Parathyroid adenoma (tissue), 2 donors: ENCODE results near the gene LEKR1.
A peak's percentile ranks its signal among the peaks of the same experiment; 100 is the strongest.

ENCODE experiments used
- H2AFZ ChIP-seq: fragments of 300-600 bp; sonication (generic); one replicate; pipeline ENCODE4 v1.7.0; 2017; ENCODE audit warnings: antibody characterized with exemption, mild to moderate bottlenecking
- H3K27ac ChIP-seq: fragments of 300-600 bp; sonication (generic); one replicate; pipeline ENCODE4 v1.7.0; 2017
- H3K27me3 ChIP-seq: fragments of 300-600 bp; sonication (generic); one replicate; pipeline ENCODE4 v1.7.0; 2017; ENCODE audit warnings: low read length; ENCODE audit not compliant: control insufficient read depth, insufficient read depth
- H3K36me3 ChIP-seq: fragments of 300-600 bp; sonication (generic); one replicate; pipeline ENCODE4 v1.7.0; 2017; ENCODE audit warnings: low read length; ENCODE audit not compliant: control insufficient read depth, insufficient read depth
- H3K4me1 ChIP-seq: fragments of 300-600 bp; sonication (generic); one replicate; pipeline ENCODE4 v1.7.0; 2017; ENCODE audit warnings: control low read depth
- H3K4me2 ChIP-seq: fragments of 300-600 bp; sonication (generic); one replicate; pipeline ENCODE4 v1.7.0; 2017; ENCODE audit warnings: low read length
- H3K4me3 ChIP-seq: fragments of 300-600 bp; sonication (generic); one replicate; pipeline ENCODE4 v1.7.0; 2017; ENCODE audit warnings: low read depth, low read length
- H3K79me2 ChIP-seq: fragments of 300-600 bp; sonication (generic); one replicate; pipeline ENCODE4 v1.7.0; 2017; ENCODE audit warnings: control low read depth
- H3K9ac ChIP-seq: fragments of 300-600 bp; sonication (generic); one replicate; pipeline ENCODE4 v1.7.0; 2017; ENCODE audit warnings: mild to moderate bottlenecking
- H3K9me3 ChIP-seq: fragments of 300-600 bp; sonication (generic); one replicate; pipeline ENCODE4 v1.7.0; 2017; ENCODE audit warnings: low read length; ENCODE audit not compliant: control insufficient read depth
- TF ChIP-seq, protein P1 (sequence below): fragments of 300-600 bp; sonication (generic); IDR thresholded peaks from one replicate; pipeline ENCODE4 v1.7.0; 2017; ENCODE audit warnings: antibody characterized with exemption, mild to moderate bottlenecking
- donor health status: primary hyperparathyroidism.

Gene LEKR1

DNA sequence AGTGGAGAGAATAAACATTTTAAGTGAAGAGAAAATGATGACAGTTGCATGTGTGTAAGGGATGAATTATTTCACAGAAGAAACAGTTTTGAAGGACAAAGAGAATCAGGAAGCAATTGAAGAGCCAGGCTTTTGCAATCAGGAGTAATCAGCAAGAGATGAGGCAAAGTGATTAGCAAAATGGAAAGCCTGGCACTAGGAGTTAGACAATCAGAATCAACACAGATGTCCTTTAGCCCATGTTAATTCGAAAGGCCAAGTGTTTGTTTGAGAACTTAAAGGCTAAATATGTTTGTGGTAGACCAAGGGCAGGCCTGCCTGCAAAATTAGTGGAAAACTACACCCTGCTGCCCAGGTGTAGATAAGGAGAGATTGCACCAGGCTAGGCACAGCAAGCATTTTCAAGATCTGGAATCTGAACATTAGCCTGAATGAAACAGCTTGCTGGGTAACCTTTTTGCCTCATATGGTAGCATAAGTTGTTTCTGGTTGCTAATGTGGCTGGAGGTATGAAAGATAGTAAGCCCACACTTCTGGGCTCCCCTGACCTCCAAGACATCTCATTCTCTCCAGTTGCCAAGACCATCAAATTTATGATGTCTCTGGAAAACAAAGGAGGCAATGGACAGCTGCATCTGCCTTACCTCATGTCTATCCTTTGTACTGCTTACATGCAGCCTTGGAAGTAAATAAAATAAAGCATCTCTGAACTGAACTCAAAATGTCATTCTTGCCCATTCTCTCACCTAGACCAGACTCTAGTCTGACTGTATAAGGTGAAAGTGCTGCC, 22.0 kb upstream of the LEKR1 start:
- Histone ChIP-seq H3K4me1 (peaks cover 20% of the 10 kb centered on the region), H3K27me3 (no peaks in the 10 kb centered on the region), H3K27ac (peak overlapping the region; percentile 12), H3K4me2 (peak overlapping the region; percentile 12), H3K79me2 (peaks cover 62% of the 10 kb centered on the region), H2AFZ (no peak overlapping the region), H3K9me3 (no peaks in the 10 kb centered on the region), H3K36me3 (no peaks in the 10 kb centered on the region), H3K9ac (no peak overlapping the region), H3K4me3 (no peak overlapping the region)
- TF ChIP-seq, protein P1, sequence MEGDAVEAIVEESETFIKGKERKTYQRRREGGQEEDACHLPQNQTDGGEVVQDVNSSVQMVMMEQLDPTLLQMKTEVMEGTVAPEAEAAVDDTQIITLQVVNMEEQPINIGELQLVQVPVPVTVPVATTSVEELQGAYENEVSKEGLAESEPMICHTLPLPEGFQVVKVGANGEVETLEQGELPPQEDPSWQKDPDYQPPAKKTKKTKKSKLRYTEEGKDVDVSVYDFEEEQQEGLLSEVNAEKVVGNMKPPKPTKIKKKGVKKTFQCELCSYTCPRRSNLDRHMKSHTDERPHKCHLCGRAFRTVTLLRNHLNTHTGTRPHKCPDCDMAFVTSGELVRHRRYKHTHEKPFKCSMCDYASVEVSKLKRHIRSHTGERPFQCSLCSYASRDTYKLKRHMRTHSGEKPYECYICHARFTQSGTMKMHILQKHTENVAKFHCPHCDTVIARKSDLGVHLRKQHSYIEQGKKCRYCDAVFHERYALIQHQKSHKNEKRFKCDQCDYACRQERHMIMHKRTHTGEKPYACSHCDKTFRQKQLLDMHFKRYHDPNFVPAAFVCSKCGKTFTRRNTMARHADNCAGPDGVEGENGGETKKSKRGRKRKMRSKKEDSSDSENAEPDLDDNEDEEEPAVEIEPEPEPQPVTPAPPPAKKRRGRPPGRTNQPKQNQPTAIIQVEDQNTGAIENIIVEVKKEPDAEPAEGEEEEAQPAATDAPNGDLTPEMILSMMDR: no peak

DNA sequence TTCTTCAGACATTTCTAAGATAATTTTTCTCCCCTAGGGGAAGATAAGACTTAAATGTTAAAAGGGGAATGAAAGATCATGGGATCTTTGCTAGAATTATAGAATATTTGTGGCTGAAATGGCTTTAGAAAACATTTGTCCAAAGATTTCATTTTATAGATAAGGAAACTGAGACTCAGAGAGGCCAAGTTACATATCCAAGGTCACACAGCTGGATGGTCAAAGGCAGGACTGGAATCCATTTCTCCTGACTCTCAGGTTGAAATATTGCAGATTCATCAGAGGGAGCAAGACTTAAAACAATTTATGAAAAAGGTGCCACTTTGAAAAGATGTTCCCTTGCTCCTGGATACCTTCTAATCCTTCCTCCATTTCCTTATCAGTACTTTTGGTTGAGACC, 19.5 kb upstream of the LEKR1 start:
- Histone ChIP-seq H3K27me3 (no peaks in the 10 kb centered on the region), H3K9me3 (no peaks in the 10 kb centered on the region), H3K79me2 (peaks cover 58% of the 10 kb centered on the region), H3K27ac (peak overlapping the region; percentile 9), H3K4me2 (no peak overlapping the region), H3K4me1 (peaks cover 27% of the 10 kb centered on the region), H3K36me3 (no peaks in the 10 kb centered on the region), H2AFZ (no peak overlapping the region), H3K4me3 (no peak overlapping the region), H3K9ac (no peak overlapping the region)
- TF ChIP-seq, protein P1: no peak

- Histone ChIP-seq H3K36me3 (no peaks in the 10 kb centered on the region), H3K9ac (no peak overlapping the region), H3K4me1 (peaks cover 35% of the 10 kb centered on the region), H3K27ac (no peak overlapping the region), H3K9me3 (no peaks in the 10 kb centered on the region), H3K4me2 (no peak overlapping the region), H2AFZ (no peak overlapping the region), H3K79me2 (peaks cover 50% of the 10 kb centered on the region), H3K4me3 (no peak overlapping the region), H3K27me3 (no peaks in the 10 kb centered on the region)
- TF ChIP-seq, protein P1: no peak
These were observed 18.1 kb upstream of the LEKR1 start for GRCh38 chr3:156808025-156808424.

DNA sequence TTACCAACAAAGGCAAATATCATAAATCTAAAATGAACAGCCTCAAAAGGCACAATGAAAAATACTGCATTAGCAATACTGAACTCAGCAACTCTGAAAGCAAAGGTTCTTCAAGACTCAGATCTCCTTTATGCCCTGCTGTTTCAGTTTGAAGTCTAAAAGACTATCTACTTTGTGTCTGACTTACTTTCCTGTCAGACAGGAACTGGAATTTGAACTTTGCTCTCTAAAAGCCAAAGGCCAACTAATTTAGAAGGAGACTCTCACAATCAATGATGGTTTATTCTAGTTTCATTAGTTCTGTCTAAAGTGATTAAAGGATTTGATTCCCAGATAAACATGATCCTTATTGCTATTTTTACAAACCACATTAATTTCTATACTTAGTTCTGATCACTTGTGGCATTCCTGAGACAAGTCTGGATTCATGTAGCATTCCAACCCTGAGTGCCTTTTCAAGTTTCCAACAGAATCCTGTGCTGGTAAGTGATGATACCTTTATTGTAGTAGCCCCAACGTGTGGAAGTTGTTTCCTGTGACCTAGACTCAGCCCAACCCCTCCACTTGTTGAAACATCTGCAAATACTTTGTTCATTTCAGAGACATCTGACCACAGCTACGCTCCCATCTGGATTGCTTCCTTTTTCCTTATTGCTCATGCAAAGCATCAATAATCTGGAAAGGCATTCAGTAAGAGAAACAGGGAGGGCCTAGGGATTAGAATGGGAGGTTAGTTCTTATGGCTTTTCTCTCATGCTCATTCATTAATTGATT, 14.9 kb upstream of the LEKR1 start:
- Histone ChIP-seq H3K27ac (peak overlapping the region; percentile 98), H3K4me1 (peaks cover 31% of the 10 kb centered on the region), H3K36me3 (no peaks in the 10 kb centered on the region), H3K9ac (no peak overlapping the region), H2AFZ (no peak overlapping the region), H3K4me2 (no peak overlapping the region), H3K79me2 (peaks cover 36% of the 10 kb centered on the region), H3K9me3 (no peaks in the 10 kb centered on the region), H3K27me3 (no peaks in the 10 kb centered on the region), H3K4me3 (no peak overlapping the region)
- TF ChIP-seq, protein P1: no peak
